Astrocyte (in vitro differentiated cells and primary cell): Measurements from ENCODE around the gene MYCBP2. TPM values are rescaled to one million over a fixed set of nuclear protein-coding genes. Genes with fewer than 3 reads are reported as not detected.

ENCODE experiments used
- DNase-seq: peaks from one replicate; pipeline ENCODE4 v3.0.0-alpha.2; 2010; ENCODE audit warnings: low read depth
- FAIRE-seq: peaks from 2 replicates; lab custom pipeline; 2011; peaks lifted over from hg19 to GRCh38; lab: Jason Lieb, UNC
- H2AFZ ChIP-seq: 2 replicates; pipeline ENCODE4 v1.6.0; 2012; ENCODE audit warnings: low read depth, low read length, inconsistent platforms
- H3K27ac ChIP-seq: 2 replicates; pipeline ENCODE4 v1.5.1; 2011; ENCODE audit warnings: low read depth, low read length, inconsistent platforms
- H3K27me3 ChIP-seq: 2 replicates; pipeline ENCODE4 v1.6.0; 2011; ENCODE audit warnings: low read length, inconsistent platforms; ENCODE audit not compliant: insufficient read depth
- H3K36me3 ChIP-seq: 2 replicates; pipeline ENCODE4 v1.5.1; 2011; ENCODE audit warnings: low read length, inconsistent platforms; ENCODE audit not compliant: insufficient read depth
- H3K4me1 ChIP-seq: 2 replicates; pipeline ENCODE4 v1.5.1; 2011; ENCODE audit warnings: low read length, inconsistent platforms; ENCODE audit not compliant: insufficient read depth
- H3K4me2 ChIP-seq: 2 replicates; pipeline ENCODE4 v1.6.0; 2012; ENCODE audit warnings: low read length, inconsistent platforms
- H3K4me3 ChIP-seq: 2 replicates; pipeline ENCODE4 v1.5.1; 2011; ENCODE audit warnings: low read depth, mild to moderate bottlenecking, low read length, inconsistent platforms; ENCODE audit not compliant: insufficient read depth
- H3K79me2 ChIP-seq: 2 replicates; pipeline ENCODE4 v1.6.0; 2012; ENCODE audit warnings: mild to moderate bottlenecking, low read length, inconsistent platforms; ENCODE audit not compliant: insufficient read depth
- H3K9ac ChIP-seq: 2 replicates; pipeline ENCODE4 v1.6.0; 2012; ENCODE audit warnings: mild to moderate bottlenecking, low read length, inconsistent platforms
- H3K9me3 ChIP-seq: 2 replicates; pipeline ENCODE4 v1.5.1; 2012; ENCODE audit warnings: low read depth, mild to moderate bottlenecking, low read length, inconsistent platforms; ENCODE audit not compliant: insufficient read depth
- H4K20me1 ChIP-seq: 2 replicates; pipeline ENCODE4 v1.6.0; 2012; ENCODE audit warnings: low read length, inconsistent platforms; ENCODE audit not compliant: insufficient read depth
- H3K27ac Mint-ChIP-seq: one replicate; pipeline ENCODE4 v1.8.0; 2021; ENCODE audit warnings: mild to moderate bottlenecking, mixed read lengths; ENCODE audit not compliant: unreplicated experiment
- H3K27me3 Mint-ChIP-seq: one replicate; pipeline ENCODE4 v1.8.0; 2021; ENCODE audit warnings: low read depth, mixed read lengths; ENCODE audit not compliant: unreplicated experiment
- H3K36me3 Mint-ChIP-seq: one replicate; pipeline ENCODE4 v1.8.0; 2021; ENCODE audit warnings: low read depth, mixed read lengths; ENCODE audit not compliant: unreplicated experiment
- H3K4me1 Mint-ChIP-seq: one replicate; pipeline ENCODE4 v1.8.0; 2021; ENCODE audit warnings: low read depth, mixed read lengths; ENCODE audit not compliant: unreplicated experiment
- H3K4me3 Mint-ChIP-seq: one replicate; pipeline ENCODE4 v1.8.0; 2021; ENCODE audit warnings: mild to moderate bottlenecking, moderate library complexity, mixed read lengths; ENCODE audit not compliant: unreplicated experiment
- H3K9me3 Mint-ChIP-seq: one replicate; pipeline ENCODE4 v1.8.0; 2021; ENCODE audit warnings: mild to moderate bottlenecking, mixed read lengths; ENCODE audit not compliant: unreplicated experiment
- CTCF ChIP-seq: IDR thresholded peaks from 2 replicates; pipeline ENCODE4 v1.5.1; 2011; ENCODE audit warnings: low read depth, mild to moderate bottlenecking, inconsistent platforms, low read length, moderate library complexity; ENCODE audit not compliant: insufficient read depth
- EZH2 ChIP-seq: IDR thresholded peaks from 2 replicates; pipeline ENCODE4 v1.6.1; 2012; ENCODE audit warnings: mild to moderate bottlenecking, low read length, inconsistent platforms; ENCODE audit not compliant: insufficient read depth
- total RNA-seq: library from RNA; stranded (reverse); gene quantifications from 2 replicates; pipeline ENCODE4 v1.2.1, GENCODE V29; 2021

MYCBP2 gene
- total RNA-seq, 1 donor from 2014 or later, result 72.3 TPM

DNA sequence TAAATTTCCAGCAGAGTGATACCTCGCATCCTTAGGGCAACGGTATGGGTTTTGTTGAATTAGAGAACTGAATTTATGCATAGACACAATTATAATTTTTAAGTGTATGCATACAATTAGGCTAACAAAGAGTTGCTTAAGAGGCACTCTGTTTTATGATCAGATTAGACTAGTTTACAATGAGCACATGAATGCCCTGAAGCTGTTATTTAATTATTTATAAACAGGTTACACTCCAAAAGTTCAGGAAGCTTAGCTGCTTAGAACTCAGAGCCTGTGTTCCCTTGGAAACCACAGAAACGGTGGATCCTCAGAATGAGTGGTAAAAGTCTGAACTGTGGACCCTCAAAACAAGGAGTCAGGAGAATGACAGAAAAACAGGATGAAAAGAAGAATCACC, 227.5 kb downstream of the MYCBP2 start:
- H4K20me1 ChIP-seq, result no peaks in the 10 kb centered on the region
- no peaks in the 10 kb centered on the region for H3K27me3 Mint-ChIP-seq
- DNase-seq (no peak), FAIRE-seq (no peak)
- H3K9ac ChIP-seq, result no peak overlapping the region
- TF ChIP-seq EZH2 (no peak), CTCF (no peak)
- no peak overlapping the region for H3K4me3 ChIP-seq
- peaks cover 15% of the 10 kb centered on the region for H3K36me3 ChIP-seq
- H3K4me3 Mint-ChIP-seq, result no peak overlapping the region
- H3K9me3 Mint-ChIP-seq, result no peaks in the 10 kb centered on the region
- no peak overlapping the region for H2AFZ ChIP-seq
- peaks cover 13% of the 10 kb centered on the region for H3K36me3 Mint-ChIP-seq
- no peaks in the 10 kb centered on the region for H3K79me2 ChIP-seq
- no peak overlapping the region for H3K4me2 ChIP-seq
- H3K27ac Mint-ChIP-seq, result no peak overlapping the region
- H3K9me3 ChIP-seq, result no peaks in the 10 kb centered on the region
- no peaks in the 10 kb centered on the region for H3K4me1 Mint-ChIP-seq
- H3K27me3 ChIP-seq, result no peaks in the 10 kb centered on the region
- H3K27ac ChIP-seq, result no peak overlapping the region
- H3K4me1 ChIP-seq, result no peaks in the 10 kb centered on the region

DNA sequence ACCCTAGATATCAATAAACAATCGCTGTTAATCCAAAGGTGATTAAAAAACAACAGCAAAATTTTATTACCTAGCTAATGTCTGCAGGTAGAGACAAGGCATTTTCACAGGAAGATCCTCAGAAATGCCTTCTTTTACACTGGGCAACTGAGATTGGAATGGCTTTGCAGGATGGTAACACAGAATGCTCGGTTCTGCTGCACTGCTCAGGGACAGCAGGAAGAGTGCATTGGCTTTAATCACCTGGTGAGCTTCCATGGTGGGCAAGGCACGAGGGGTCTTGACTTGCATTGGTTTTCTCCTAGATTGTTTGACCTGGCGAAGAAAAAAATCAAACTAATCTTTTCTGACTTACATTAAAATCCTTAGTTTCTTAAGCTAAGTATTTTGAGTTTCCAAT, 231.6 kb downstream of the MYCBP2 start:
- DNase-seq (no peak), FAIRE-seq (no peak)
- no peak overlapping the region for H3K4me2 ChIP-seq
- H3K9me3 Mint-ChIP-seq, result no peaks in the 10 kb centered on the region
- no peaks in the 10 kb centered on the region for H4K20me1 ChIP-seq
- no peaks in the 10 kb centered on the region for H3K4me1 ChIP-seq
- H3K79me2 ChIP-seq, result no peaks in the 10 kb centered on the region
- H3K4me3 Mint-ChIP-seq, result no peak overlapping the region
- peaks cover 15% of the 10 kb centered on the region for H3K36me3 ChIP-seq
- H3K27ac Mint-ChIP-seq, result no peak overlapping the region
- H2AFZ ChIP-seq, result no peak overlapping the region
- H3K4me1 Mint-ChIP-seq, result no peaks in the 10 kb centered on the region
- TF ChIP-seq CTCF (no peak), EZH2 (no peak)
- no peak overlapping the region for H3K4me3 ChIP-seq
- H3K27me3 Mint-ChIP-seq, result no peaks in the 10 kb centered on the region
- no peaks in the 10 kb centered on the region for H3K9me3 ChIP-seq
- no peak overlapping the region for H3K27ac ChIP-seq
- H3K9ac ChIP-seq, result no peak overlapping the region
- no peaks in the 10 kb centered on the region for H3K27me3 ChIP-seq
- H3K36me3 Mint-ChIP-seq, result peaks cover 13% of the 10 kb centered on the region

DNA sequence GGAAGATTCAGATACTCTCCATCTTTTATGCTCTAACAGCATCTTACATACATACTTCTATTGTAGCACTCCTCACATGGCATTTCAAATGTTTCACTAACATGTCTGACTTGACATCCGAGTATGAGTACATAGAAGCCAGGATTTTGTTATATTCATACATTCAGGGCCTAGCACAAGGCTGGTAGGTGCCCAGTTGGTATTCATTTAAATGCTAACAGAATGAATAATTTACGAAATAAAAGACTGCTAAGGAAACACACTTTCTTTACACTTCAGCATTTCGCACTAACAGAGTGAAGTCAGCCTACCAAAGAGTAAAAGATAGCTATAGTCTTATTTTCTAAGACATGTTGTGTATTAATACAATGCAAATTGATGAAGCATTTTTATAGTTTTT, 232.1 kb downstream of the MYCBP2 start:
- H3K79me2 ChIP-seq, result no peaks in the 10 kb centered on the region
- H2AFZ ChIP-seq, result no peak overlapping the region
- H3K27me3 ChIP-seq, result no peaks in the 10 kb centered on the region
- peaks cover 15% of the 10 kb centered on the region for H3K36me3 ChIP-seq
- no peak overlapping the region for H3K27ac ChIP-seq
- H3K4me1 ChIP-seq, result no peaks in the 10 kb centered on the region
- FAIRE-seq, result no peak
- H4K20me1 ChIP-seq, result no peaks in the 10 kb centered on the region
- H3K4me2 ChIP-seq, result no peak overlapping the region
- H3K9me3 ChIP-seq, result no peaks in the 10 kb centered on the region
- no peak for DNase-seq
- Mint-ChIP-seq H3K9me3 (no peaks in the 10 kb centered on the region), H3K27me3 (no peaks in the 10 kb centered on the region), H3K4me1 (no peaks in the 10 kb centered on the region), H3K27ac (no peak overlapping the region), H3K4me3 (no peak overlapping the region), H3K36me3 (peaks cover 13% of the 10 kb centered on the region)
- H3K9ac ChIP-seq, result no peak overlapping the region
- TF ChIP-seq CTCF, result no peak
- TF ChIP-seq EZH2, result no peak
- H3K4me3 ChIP-seq, result no peak overlapping the region
